ENCODE measurements around the gene FMN1.

- TF ChIP-seq POLR2A (IDR thresholded peaks at IDR 0.05) = no peak
- TF ChIP-seq CTCF (IDR thresholded peaks at IDR 0.05) = no peak
Measured at GRCh38 chr15:33194704-33195670, at the start of gene FMN1.

Measured in vagina (tissue), 2 donors.